Stomach (tissue), 9 donors: Measurements from ENCODE around the gene MYL5. TPM values are rescaled to one million over a fixed set of nuclear protein-coding genes. Genes with fewer than 3 reads are reported as not detected.

Experiments used
- DNase-seq, 2 donors: peaks; one replicate each; pipeline versions ENCODE4 v3.0.0 to v3.0.0-alpha.2; 2013 to 2019
- H3K27ac ChIP-seq, 5 donors: fragments of 200-600 bp in 4 of 5; sonication (generic) in 4 of 5; one replicate each; pipeline ENCODE4 v1.5.1; 2013 to 2019; ENCODE audit warnings: mild to moderate bottlenecking in 1 of 5, moderate library complexity in 1 of 5
- H3K27me3 ChIP-seq, 3 donors: fragments of 200-600 bp; sonication (generic); one replicate each; pipeline ENCODE4 v1.5.1; 2017 to 2019; ENCODE audit warnings: mixed run types in 1 of 3
- H3K36me3 ChIP-seq, 4 donors: fragments of 200-600 bp; sonication (generic); 1 replicate in 3 of 4; 2 replicates in 1 of 4; pipeline ENCODE4 v1.5.1; 2016 to 2019
- H3K4me1 ChIP-seq, 4 donors: fragments of 200-600 bp; sonication (generic); one replicate each; pipeline ENCODE4 v1.5.1; 2016 to 2019
- H3K4me3 ChIP-seq, 4 donors: fragments of 200-600 bp; sonication (generic) in 3 of 4; one replicate each; pipeline ENCODE4 v1.5.1; 2016 to 2019; ENCODE audit warnings: mild to moderate bottlenecking in 1 of 4
- H3K9me3 ChIP-seq, 4 donors: fragments of 200-600 bp; sonication (generic); one replicate each; pipeline ENCODE4 v1.5.1; 2016 to 2019
- CTCF ChIP-seq, 7 experiments: fragments of 450-650 bp in 4 of 7; fragments of 200-600 bp in 3 of 7; sonication (generic) in 3 of 7; IDR thresholded peaks; one replicate each; pipeline ENCODE4 v1.5.1; 2016 to 2019; ENCODE audit warnings: antibody characterized with exemption in 7 of 7, control low read depth in 2 of 7, mild to moderate bottlenecking in 1 of 7
- EP300 ChIP-seq: sonication (generic); formaldehyde crosslinking; IDR thresholded peaks from one replicate; pipeline ENCODE4 v1.6.1; 2017; ENCODE audit warnings: antibody characterized with exemption
- POLR2A ChIP-seq, 4 donors: fragments of 450-650 bp; IDR thresholded peaks; one replicate each; pipeline ENCODE4 v1.6.1; 2016; ENCODE audit warnings: antibody characterized with exemption in 4 of 4, control low read depth in 2 of 4, mild to moderate bottlenecking in 1 of 4, moderate library complexity in 1 of 4
- POLR2AphosphoS5 ChIP-seq, 3 donors: sonication (generic); formaldehyde crosslinking; IDR thresholded peaks; one replicate each; pipeline ENCODE4 v1.6.1; 2016; ENCODE audit warnings: antibody characterized with exemption in 3 of 3
- WGBS, 5 donors: extraction: QIAGEN DNeasy Blood & Tissue Kit in 3 of 5; methylation state at CpG; one replicate each; pipeline versions ENCODE4 v1.1.5 to v1.1.7; 2013 to 2018; 5-methylcytosine and 5-hydroxymethylcytosine counted together
- intact Hi-C: fragments of 100-400 bp; cut with DNase I; formaldehyde crosslinking; loops from one replicate; pipeline ENCODE4 v1.15.1; 2023; ENCODE audit warnings: low total_unique reads
- polyA plus RNA-seq, 3 donors: library from polyadenylated mRNA; stranded (reverse); fragments of 200-250 nt; gene quantifications; one replicate each; pipeline ENCODE4 v1.2.3, GENCODE V29; 2013
- total RNA-seq, 5 donors: library from RNA; depleted of rRNA; stranded (reverse); fragments of >200 nt; gene quantifications; one replicate each; pipeline versions ENCODE4 v1.1.0 to v1.2.3, GENCODE V29; 2014 to 2016
- donor health status: healthy with polysubstance abuse.
- donor health status: Bipolar disorder and iron deficiency.
- donor health status: healthy.

The MYL5 gene
- total and polyA plus RNA-seq, 8 donors, result 7.0 to 148 (median 16.2) TPM

GRCh38 chr4:710916-711315 lies 36.6 kb downstream of the MYL5 start:
- 85 to 93% (median 92%) methylated on average over 13 of the region's 13 CpGs for WGBS, 5 donors
- H3K9me3 ChIP-seq, result no peaks in the 10 kb centered on the region
- H3K27ac ChIP-seq, result no peak overlapping the region
- peaks cover 20 to 73% (median 38%) of the 10 kb centered on the region in 4 donors for H3K4me1 ChIP-seq
- H3K27me3 ChIP-seq, result no peaks in the 10 kb centered on the region
- H3K36me3 ChIP-seq, result peaks cover 0 to 25% (median 12%) of the 10 kb centered on the region in 4 donors
- DNase-seq, result no peak
- TF ChIP-seq CTCF (IDR thresholded peaks at IDR 0.05) (no peak), POLR2AphosphoS5 (IDR thresholded peaks at IDR 0.05) (no peak), EP300 (no peak), POLR2A (IDR thresholded peaks at IDR 0.05) (no peak)
- intact Hi-C loops, result no loop called here
- no peak overlapping the region for H3K4me3 ChIP-seq

GRCh38 chr4:712093-712492 lies 37.8 kb downstream of the MYL5 start:
- no peak overlapping the region for H3K27ac ChIP-seq
- no peak overlapping the region for H3K4me3 ChIP-seq
- peaks cover 15 to 65% (median 30%) of the 10 kb centered on the region in 4 donors for H3K4me1 ChIP-seq
- WGBS, 5 donors, result 53 to 68% (median 57%) methylated on average over 3 of the region's 3 CpGs
- H3K36me3 ChIP-seq, result peaks cover 0 to 25% (median 12%) of the 10 kb centered on the region in 4 donors
- H3K9me3 ChIP-seq, result no peaks in the 10 kb centered on the region
- no peak for DNase-seq
- intact Hi-C loops, result no loop called here
- H3K27me3 ChIP-seq, result no peaks in the 10 kb centered on the region
- no peak for TF ChIP-seq CTCF (IDR thresholded peaks at IDR 0.05)
- TF ChIP-seq POLR2A (IDR thresholded peaks at IDR 0.05), result no peak
- TF ChIP-seq POLR2AphosphoS5 (IDR thresholded peaks at IDR 0.05), result no peak
- no peak for TF ChIP-seq EP300

DNA sequence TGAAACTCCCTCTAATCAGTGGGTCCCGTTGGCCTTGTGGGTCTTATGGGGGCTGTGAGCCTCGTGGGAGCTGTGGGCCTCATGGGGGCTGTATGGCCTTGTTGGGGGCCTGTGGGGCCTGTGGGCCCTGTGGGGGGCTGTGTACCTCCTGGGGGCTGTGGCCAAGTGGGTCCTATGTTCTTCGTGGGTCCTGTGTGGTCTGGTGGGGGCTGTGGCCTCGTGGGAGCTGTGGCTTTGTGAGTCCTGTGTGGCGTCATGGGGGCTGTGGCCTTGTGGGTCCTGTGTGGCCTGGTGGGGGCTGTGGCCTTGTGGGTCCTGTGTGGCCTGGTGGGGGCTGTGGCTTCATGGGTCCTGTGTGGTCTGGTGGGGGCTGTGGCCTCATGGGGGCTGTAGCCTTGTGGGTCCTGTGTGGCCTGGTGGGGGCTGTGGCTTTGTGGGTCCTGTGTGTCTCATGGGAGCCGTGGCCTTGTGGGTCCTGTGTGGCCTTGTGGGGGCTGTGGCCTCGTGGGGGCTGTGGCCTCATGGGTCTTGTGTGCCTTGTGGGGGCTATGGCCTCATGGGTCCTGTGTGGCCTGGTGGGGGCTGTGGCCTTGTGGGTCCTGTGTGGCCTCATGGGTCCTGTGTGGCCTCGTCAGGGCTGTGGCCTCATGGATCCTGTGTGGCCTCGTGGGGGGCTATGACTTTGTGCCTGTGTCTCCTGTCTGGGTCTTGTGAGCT lies 38.7 kb downstream of the MYL5 start:
- Histone ChIP-seq H3K27me3 (no peaks in the 10 kb centered on the region), H3K27ac (no peak overlapping the region), H3K4me1 (peaks cover 5 to 65% (median 32%) of the 10 kb centered on the region in 4 donors), H3K4me3 (no peak overlapping the region), H3K36me3 (peaks cover 0 to 28% (median 12%) of the 10 kb centered on the region in 4 donors), H3K9me3 (no peaks in the 10 kb centered on the region)
- WGBS, 5 donors, result 79 to 91% (median 83%) methylated on average over 8 to 9 of the region's 9 CpGs
- TF ChIP-seq EP300 (no peak), CTCF (IDR thresholded peaks at IDR 0.05) (no peak), POLR2AphosphoS5 (IDR thresholded peaks at IDR 0.05) (no peak), POLR2A (IDR thresholded peaks at IDR 0.05) (no peak)
- no peak for DNase-seq
- intact Hi-C loops, result no loop called here

GRCh38 chr4:714087-714486 lies 39.7 kb downstream of the MYL5 start:
- intact Hi-C loops, result no loop called here
- peaks cover 0 to 57% (median 24%) of the 10 kb centered on the region in 4 donors for H3K4me1 ChIP-seq
- DNase-seq, result no peak
- no peak for TF ChIP-seq POLR2AphosphoS5 (IDR thresholded peaks at IDR 0.05)
- TF ChIP-seq CTCF (IDR thresholded peaks at IDR 0.05), result no peak
- no peaks in the 10 kb centered on the region for H3K9me3 ChIP-seq
- no peak overlapping the region for H3K4me3 ChIP-seq
- no peak overlapping the region for H3K27ac ChIP-seq
- WGBS, 5 donors, result 81 to 94% (median 90%) methylated on average over 7 to 18 of the region's 18 CpGs
- H3K27me3 ChIP-seq, result no peaks in the 10 kb centered on the region
- peaks cover 0 to 28% (median 12%) of the 10 kb centered on the region in 4 donors for H3K36me3 ChIP-seq
